HL-60/S4 treated with retinoic acid at 250 ng/mL for 4 days and 3 days (cell line): ENCODE measurements around the gene RAB22A.

ENCODE experiments used
- in situ Hi-C: fragments of 300-500 bp; cut with MboI; formaldehyde crosslinking; loops from 2 replicates; pipeline ENCODE4 v1.7.0; 2022; ENCODE audit warnings: low sequenced_read_pairs

RAB22A gene

DNA sequence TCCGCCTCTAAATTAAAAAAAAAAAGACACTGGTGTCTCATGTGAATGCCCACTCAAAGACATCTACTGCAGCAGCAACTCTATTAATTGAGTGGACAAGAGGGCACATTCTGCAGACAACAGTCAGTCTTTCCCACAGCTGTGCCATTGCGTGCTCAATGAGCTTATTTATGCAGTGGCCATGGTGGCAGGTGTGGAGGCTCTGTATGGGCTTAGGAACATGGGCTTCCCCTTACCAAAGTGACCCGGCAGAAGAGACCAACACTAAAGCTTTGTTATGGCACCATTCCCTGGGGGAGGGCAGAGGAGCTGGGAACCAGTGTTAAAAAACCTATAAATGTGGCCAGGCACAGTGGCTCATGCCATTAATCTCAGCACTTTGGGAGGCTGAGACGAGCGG lies 75.3 kb downstream of the RAB22A start:
- in situ Hi-C loops, result no loop called here

DNA sequence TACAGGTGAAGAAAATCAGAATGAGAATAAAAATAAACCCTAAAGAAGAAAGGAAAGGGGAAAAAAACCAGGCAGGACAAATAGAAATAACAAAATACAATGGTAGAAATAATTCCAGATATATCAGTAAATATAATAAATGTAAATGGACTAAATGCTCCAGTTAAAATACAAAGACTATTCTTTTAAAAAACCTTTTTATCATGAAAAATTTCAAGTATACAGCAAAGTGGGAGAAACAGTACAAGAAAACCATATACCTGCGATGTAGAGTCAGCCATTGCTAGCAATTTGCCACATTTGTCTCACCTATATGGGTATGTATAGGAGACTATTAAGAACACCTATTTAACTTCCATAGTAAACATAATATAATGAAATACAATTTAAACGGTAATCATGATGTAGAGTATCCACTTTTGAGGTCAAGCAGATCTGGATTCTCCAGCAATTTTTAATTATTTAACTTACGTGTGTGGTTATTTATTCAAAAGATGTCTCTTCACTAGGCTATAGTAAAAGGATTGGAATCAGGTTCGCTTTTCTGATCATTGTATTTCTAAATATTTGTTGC lies 78.6 kb downstream of the RAB22A start:
- in situ Hi-C loops, result no loop called here

DNA sequence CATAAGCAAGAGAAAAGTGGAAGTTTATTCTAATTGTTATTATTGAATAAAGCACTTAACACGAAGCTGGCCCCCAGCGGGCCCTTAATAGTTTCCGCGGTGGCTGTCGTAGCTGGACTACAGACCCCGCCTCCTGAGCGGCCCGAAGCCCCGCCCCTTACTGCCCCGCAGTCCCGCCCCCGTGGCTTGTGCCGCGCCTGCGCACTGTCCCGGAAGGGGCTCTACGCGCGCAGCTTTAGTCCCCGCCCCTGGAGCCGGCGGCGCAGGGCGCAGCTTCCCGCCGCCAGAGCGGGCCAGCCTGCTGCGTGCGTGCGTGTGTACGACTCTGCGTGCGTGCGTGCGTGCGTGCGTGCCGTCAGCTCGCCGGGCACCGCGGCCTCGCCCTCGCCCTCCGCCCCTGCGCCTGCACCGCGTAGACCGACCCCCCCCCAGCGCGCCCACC lies 79.4 kb downstream of the RAB22A start, which contains the start of gene VAPB:
VAPB (plus strand) TSS at position 348 of the 442 bp plus-strand sequence. CDS start 231 bp downstream, outside the sequence.
- in situ Hi-C loops, result no loop called here

DNA sequence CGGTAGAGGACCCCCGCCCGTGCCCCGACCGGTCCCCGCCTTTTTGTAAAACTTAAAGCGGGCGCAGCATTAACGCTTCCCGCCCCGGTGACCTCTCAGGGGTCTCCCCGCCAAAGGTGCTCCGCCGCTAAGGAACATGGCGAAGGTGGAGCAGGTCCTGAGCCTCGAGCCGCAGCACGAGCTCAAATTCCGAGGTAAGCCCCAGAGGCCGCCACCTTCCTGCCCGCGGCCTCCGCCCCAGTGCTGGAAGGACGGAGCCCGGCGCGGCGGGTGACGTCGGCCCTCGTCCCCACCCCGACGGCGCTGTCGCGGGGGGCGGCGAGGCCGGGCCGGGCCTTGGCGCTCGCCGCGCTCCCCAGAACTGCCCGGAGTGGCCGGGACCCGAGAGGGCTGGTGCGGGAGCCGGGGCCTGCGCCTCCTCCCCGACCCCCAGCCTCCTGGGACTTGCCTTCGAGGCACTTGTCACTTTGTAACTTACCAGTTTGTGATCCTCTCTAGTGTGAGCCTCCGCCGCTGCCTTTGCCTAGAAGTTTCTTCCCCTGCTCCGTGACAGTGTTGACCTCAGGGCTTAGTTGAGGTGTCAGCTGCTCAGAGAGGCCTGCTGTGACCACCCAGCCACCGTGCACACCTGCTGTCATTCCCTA lies 79.9 kb downstream of the RAB22A start:
- in situ Hi-C loops, result no loop called here

DNA sequence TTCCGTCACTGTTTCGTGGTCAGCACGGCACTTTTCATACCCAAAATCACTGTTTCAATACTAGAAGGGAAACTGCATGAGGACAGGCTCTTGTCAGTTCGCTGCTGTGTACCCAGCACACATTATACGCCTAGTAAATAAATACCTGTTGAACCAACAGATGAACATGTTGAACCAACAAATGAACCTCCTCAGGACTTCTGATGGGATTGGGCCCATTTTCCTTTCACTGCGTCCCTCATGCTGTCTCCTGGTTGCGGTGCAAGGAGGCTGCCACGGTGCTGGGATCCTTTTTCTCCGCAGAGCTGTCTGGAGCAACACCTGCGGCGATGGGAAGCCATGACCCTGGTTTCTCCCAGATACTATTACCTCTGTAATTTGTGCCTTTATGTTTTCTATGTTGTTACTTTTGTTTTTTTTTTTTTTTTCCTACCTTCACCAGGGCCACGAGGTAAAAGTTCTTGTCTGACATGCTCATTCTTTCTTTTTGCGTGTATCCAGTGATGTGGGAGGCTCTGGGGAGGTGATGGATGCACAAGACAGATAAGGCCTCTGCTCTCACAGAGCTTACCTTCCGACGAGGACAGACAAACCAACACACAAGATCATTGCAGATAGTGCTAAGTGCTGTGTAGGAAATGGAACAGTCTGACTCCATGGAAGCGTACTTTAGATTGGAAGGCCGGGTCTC lies 80.6 kb downstream of the RAB22A start:
- in situ Hi-C loops, result no loop called here

DNA sequence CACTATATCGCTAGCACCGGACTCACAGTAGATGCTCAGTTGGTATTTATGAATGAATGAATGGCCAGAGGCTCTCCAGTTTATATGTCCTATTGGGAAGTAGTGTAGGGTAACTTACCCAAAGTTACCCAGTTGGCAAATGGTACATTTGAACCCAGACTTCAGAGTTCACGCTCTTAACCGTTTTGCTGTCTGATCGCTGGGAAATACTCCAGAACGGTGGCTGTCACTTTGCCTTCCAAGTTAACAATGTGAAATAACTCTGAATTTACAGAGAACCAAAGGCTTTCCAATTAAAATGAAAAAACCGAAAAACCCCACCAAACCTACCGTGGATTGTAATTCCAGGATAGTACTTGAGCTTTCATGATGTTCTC lies 81.1 kb downstream of the RAB22A start:
- in situ Hi-C loops, result no loop called here

DNA sequence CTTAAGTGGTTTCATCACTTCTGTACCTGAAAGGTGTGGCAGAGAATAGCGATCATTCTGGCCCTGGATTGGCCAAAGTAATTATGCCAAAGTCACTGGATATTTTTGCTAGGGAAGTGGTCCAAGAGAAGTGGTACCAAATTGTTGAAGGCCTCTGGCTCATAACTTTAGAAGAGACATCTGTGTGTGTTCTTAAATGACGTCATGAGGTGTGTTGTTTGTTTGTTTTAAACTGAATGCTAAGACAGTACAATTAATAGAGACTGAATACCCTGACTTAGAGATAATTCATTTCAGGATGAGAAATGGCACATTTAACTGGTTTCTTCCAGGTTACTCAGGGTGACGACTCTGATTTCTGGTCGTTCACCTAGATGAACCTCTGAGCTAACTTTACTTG lies 82.8 kb downstream of the RAB22A start:
- in situ Hi-C loops, result no loop called here

DNA sequence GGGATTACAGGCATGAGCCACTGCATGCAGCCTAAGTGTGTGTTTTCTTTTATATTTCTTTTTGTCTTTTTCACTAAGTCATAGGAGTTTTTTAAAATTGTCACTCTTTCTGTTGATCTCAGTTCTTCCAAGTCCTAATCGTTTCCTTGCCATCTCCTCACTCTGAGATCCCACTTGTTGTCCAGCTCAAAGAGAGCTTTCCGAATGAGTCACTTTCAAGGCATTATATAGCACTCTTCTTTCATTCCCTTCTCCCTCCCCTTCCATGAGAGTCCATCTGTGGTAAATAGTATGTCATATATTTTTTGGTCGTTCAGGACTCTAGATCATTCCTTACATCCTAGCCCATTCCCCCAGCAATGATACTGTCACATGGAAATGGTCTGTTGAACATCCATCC lies 83.8 kb downstream of the RAB22A start:
- in situ Hi-C loops, result no loop called here

DNA sequence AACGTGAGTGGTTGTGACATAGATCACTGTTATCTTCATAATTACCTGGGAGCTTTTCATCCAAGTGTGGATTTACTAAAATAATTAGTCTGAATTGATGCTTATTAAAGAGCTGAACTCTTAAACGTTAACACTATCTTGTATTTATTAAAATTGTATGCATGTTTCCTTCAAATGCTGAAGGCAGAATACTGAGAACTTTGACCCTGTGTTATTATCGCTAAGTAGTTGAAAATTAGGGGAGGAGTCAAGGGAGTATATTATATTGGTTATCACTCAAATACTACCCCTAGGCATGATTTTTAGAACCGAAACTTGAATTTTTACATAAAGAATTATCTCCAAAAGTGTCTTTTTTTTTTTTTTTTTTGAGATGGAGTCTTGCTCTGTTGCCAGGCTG lies 85.3 kb downstream of the RAB22A start:
- in situ Hi-C loops, result no loop called here

DNA sequence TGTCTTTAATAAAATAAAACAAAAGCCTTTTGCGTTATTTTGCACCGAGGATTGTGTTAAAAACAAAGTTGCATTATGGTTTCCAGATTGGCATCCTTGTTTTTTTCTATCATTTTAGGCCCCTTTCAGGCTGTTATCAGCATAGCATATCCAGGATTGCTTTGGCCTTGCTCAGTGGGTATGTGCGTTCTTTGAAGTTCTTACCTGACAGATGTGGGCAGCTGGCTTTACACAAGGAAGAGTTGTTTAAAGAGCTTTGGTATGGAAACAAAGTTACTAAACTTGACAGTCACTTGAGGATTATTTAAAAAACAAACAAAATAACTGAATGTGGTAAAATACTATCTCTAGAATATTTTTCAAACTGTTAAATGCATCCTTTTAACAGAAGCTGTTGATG lies 86.1 kb downstream of the RAB22A start:
- in situ Hi-C loops, result no loop called here

DNA sequence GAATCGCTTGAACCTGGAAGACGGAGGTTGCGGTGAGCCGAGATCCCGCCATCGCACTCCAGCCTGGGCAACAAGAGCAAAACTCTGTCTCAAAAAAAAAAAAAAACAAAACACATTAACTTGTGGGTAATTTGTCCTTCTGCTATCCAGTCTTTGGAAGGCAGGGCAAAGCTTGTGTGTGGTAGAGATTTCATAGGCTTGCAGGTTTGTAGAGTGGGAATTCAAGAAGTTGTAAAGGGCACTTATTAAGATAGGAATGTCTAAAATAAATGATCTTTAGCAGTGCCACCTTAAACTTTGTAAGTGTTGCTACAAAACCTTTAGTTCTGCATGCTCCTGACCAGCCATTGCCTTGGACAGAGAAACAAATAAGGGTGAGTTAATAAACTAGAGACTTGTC lies 87.9 kb downstream of the RAB22A start:
- in situ Hi-C loops, result no loop called here

DNA sequence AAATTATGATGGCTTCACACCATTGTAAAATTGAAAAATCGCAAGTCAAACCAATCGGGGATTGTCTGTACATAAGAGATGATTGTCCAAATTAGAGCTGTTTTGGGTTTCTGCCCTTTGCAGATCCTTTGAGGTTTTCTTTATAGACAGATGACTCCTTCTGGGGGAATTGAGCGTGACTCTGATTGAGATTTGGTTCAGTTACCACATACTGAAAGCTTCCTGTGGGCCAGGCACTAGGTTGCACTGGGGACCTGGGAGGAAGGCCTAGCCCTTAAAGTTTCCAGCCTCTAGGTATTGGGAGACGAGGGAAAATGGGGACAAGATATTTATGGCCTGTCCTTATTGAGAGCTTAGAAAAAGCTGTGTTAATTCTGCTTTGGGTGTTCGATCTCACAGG lies 88.7 kb downstream of the RAB22A start:
- in situ Hi-C loops, result no loop called here

DNA sequence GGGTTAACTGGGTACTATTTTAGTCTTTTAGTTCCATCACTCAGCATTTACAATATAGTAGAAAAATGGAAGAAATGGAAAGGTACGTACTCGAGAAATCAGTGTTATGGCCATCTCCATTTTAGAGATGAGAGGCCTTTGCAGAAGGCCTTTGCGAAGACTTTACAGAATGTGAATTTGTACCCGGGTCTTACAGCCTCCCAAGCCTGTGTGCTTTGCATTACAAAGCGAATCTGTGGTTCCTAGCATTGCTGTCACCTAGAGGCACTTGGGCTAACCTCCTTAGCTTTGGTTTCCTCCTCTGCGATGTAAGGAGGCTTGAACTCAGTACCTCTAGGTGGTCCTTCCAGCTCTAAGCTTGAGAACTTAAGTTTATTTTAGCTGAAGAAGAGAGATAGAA lies 90.4 kb downstream of the RAB22A start:
- in situ Hi-C loops, result no loop called here

DNA sequence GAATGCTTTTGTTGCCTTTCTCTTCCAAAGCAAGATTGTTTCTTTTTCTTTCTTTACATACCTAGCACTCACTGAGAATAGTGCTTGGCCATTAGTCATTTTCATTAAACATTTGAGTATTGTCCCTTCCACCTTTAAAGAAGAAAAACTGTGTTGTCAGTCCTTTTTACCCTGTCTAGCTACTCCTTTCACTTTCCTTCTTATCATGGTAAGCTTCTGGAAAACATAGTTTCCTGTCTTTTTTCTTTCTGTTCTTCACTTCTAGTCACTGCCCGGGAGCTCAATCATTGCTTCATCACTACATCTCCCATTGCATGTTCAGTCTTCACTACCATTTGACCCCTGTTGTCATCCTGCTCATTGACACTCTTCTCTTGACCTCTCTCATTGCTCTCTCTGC lies 91.6 kb downstream of the RAB22A start:
- in situ Hi-C loops, result no loop called here

DNA sequence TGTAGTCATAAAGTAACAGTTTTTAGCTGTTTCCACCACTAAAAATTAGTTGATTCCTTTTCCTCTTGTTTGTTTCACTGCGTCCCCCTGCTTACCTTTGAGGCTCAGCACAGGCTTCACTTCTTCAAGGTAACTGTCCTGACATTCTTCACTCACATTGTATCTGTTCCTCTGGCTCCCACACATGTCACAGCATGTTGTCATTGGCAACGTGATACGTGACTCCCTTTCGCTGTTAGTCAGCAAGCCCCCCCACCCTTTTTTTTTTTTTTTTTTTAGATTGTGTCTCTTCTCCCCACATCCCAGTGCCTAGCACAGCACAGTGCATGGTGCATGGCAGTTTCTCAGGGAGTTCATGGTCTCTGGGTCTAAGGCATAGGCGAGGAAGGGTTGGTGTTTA lies 92.8 kb downstream of the RAB22A start:
- in situ Hi-C loops, result no loop called here

DNA sequence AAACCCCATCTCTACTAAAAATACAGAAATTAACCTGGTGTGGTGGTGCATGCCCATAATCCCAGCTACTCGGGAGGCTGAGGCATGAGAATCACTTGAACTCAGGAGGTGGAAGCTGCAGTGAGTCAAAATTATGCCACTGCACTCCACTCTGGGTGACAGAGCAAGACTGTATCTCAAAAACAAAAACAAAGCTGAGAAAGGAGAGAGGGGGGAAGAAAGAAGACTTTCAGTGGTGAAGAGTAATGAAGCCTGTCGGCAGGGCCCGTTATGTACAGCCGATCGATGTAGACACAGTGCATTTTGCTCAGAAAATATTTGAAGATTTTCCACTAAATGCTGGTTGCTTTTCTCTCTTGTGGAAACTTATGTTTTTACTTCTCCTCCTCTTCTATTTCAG lies 93.3 kb downstream of the RAB22A start:
- in situ Hi-C loops, result no loop called here

DNA sequence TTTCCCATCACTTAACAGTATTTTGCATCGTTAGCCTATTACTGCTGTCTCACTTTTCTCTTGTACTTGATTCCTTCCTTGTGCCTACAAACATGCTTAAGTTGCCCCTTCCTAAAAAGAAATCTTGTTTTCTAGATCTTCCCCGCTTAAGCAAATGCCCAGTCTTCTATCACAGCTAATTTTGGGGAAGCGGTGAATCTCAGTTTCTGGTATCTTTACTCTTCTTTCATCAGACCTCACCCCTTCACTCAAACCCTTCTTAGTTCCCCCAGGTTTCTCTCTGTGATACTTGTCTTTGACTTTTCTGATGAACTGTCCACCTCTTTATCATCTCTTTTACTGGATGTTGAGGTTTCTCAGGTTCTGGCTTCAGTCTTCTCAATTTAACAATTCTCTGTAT lies 93.8 kb downstream of the RAB22A start:
- in situ Hi-C loops, result no loop called here

DNA sequence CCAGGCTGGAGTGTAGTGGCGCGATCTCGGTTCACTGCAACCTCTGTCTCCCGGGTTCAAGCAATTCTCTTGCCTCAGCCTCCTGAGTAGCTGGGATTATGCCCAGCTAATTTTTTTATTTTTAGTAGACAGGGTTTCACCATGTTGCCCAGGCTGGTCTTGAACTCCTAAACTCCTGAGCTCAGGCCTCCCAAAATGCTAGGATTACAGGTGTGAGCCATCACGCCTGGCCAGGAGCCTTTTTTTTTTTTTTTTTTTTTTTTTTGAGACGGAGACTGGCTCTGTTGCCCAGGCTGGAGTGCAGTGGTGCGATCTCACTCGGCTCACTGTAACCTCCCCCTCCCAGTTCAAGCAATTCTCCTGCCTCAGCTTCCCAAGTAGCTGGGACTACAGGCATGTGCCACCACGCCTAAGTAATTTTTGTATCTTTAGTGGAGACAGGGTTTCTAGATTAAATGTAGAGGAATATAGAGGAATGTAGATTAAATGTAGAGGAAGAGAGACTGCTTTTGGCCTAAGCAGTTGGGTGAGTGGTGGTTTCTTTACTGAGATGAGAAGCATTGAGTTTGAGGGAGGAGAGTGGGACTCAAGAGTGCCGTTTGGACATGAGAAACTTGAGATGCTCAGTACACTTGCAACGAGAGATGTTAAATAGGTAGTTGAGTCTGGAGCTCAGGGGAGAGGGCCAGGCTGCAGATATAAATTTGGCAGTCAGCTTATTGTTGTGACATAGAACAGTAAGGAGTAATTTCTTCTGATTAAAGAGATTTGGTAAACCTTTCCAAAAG lies 96.2 kb downstream of the RAB22A start:
- in situ Hi-C loops, result no loop called here

DNA sequence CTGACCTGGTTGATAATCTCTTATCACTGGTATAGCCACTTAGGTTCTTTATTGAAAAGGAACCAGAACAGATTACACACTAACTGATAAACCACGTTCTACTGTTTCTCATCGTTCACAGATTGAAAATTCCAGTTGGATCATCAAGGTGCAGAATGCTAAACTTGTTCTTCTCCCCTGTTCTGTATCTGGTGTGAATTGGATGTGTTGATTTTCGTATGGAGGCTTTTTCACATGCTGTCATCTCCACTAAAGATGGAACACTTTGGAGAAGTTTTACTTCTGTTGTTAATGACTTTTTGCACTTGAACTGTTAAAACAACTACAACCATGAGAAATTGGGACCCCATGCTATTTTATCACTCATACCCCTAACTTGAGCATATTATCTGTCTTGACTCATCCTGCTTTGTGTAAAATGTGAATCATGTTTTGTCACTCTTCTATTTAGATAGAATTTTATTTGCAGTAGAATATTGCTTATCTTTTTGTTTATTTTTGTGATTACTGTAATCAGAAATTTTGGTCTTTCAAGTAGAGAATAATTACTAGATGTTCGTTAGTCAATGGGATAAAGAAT lies 97.0 kb downstream of the RAB22A start:
- in situ Hi-C loops, result no loop called here

DNA sequence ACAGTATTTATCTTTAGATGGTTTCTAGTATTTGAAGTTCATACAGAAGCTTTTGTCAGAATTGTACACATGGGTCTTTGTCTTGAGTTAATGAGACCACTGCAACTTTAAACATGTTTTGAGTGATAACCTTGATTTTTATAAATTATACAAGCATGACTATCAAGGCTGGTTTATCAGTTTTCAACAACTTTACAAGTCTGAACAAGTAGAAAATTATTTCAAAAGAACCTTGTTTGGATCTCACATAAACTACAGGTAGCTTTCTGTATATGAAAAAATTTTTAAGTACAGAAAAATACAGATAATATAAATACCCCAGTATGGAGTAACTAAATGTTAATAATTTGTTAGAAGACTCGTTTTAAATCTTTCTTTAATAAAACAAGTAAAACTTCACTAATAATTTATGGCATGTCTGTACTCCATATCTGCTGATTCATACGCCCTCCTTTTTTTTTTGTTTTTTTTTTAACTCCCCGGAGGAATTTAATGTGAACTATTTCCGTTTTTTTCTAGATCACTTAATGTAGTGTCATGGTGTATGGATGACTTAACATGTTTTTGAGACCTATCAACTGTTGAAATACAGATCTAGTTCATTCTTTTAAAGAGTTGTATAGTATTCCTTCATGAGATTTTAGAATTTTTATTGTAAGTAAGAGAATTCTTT lies 97.8 kb downstream of the RAB22A start:
- in situ Hi-C loops, result no loop called here
